Smooth muscle cell (in vitro differentiated cells): Measurements from ENCODE around the gene PKNOX2. TPM values are rescaled to one million over a fixed set of nuclear protein-coding genes. Genes with fewer than 3 reads are reported as not detected.

ENCODE experiments used
- DNase-seq: peaks from one replicate; lab custom pipeline; 2025; ENCODE audit not compliant: unreplicated experiment; lab: John Stamatoyannopoulos, UW
- H2AFZ ChIP-seq: fragments of 200-600 bp; sonication (generic); 2 replicates; pipeline ENCODE4 v1.6.0; 2016; ENCODE audit warnings: antibody characterized with exemption, low read depth, mild to moderate bottlenecking
- H3F3A ChIP-seq: fragments of 200-600 bp; sonication (generic); 2 replicates; pipeline ENCODE4 v1.6.0; 2017; ENCODE audit warnings: antibody characterized with exemption, low read depth
- H3K27ac ChIP-seq: fragments of 200-600 bp; sonication (generic); 2 replicates; pipeline ENCODE4 v1.5.1; 2016; ENCODE audit warnings: low read depth, mild to moderate bottlenecking
- H3K27me3 ChIP-seq: fragments of 200-600 bp; sonication (generic); 2 replicates; pipeline ENCODE4 v1.6.1; 2016; ENCODE audit warnings: low read depth, mild to moderate bottlenecking
- H3K36me3 ChIP-seq: fragments of 200-600 bp; sonication (generic); 2 replicates; pipeline ENCODE4 v1.5.1; 2016; ENCODE audit warnings: low read depth
- H3K4me1 ChIP-seq: fragments of 200-600 bp; sonication (generic); 2 replicates; pipeline ENCODE4 v1.5.1; 2016; ENCODE audit warnings: low read depth
- H3K4me2 ChIP-seq: fragments of 200-600 bp; sonication (generic); 2 replicates; pipeline ENCODE4 v1.6.0; 2016; ENCODE audit warnings: mild to moderate bottlenecking
- H3K4me3 ChIP-seq: fragments of 200-600 bp; sonication (generic); 2 replicates; pipeline ENCODE4 v1.5.1; 2016; ENCODE audit warnings: mild to moderate bottlenecking
- H3K79me2 ChIP-seq: fragments of 200-600 bp; sonication (generic); 2 replicates; pipeline ENCODE4 v1.6.0; 2016; ENCODE audit warnings: low read depth, mild to moderate bottlenecking
- H3K9ac ChIP-seq: fragments of 200-600 bp; sonication (generic); 2 replicates; pipeline ENCODE4 v1.6.0; 2016; ENCODE audit warnings: low read depth
- H3K9me3 ChIP-seq: fragments of 200-600 bp; sonication (generic); replicated peaks from 2 replicates; pipeline ENCODE4 v1.5.1; 2016; ENCODE audit warnings: low read depth
- H4K20me1 ChIP-seq: fragments of 200-600 bp; sonication (generic); 2 replicates; pipeline ENCODE4 v1.6.0; 2016; ENCODE audit warnings: low read depth
- WGBS: methylation state at CpG from one replicate; pipeline ENCODE4 v1.1.7; 2016; ENCODE audit warnings: low lambda C conversion rate; 5-methylcytosine and 5-hydroxymethylcytosine counted together
- polyA plus RNA-seq: library from polyadenylated mRNA; unstranded; fragments of >200 nt; fragmentation: Nextera tagmentation; extraction: Ambion mirVana; gene quantifications from 2 replicates; pipeline ENCODE4 v1.2.1, GENCODE V29; 2016
- total RNA-seq: library from RNA; depleted of rRNA; stranded (reverse); fragments of >200 nt; gene quantifications from 2 replicates; pipeline ENCODE4 v1.2.3, GENCODE V29; 2014
- TF ChIP-seq, protein P1 (sequence below): fragments of 200-600 bp; sonication (generic); IDR thresholded peaks from 2 replicates; pipeline ENCODE4 v1.5.1; 2017; ENCODE audit warnings: borderline replicate concordance, mild to moderate bottlenecking, antibody characterized with exemption; ENCODE audit not compliant: insufficient read depth, poor library complexity, severe bottlenecking

The PKNOX2 gene
- total and polyA plus RNA-seq, 2 experiments from 2014 or later, result 7.2 to 7.9 TPM

DNA sequence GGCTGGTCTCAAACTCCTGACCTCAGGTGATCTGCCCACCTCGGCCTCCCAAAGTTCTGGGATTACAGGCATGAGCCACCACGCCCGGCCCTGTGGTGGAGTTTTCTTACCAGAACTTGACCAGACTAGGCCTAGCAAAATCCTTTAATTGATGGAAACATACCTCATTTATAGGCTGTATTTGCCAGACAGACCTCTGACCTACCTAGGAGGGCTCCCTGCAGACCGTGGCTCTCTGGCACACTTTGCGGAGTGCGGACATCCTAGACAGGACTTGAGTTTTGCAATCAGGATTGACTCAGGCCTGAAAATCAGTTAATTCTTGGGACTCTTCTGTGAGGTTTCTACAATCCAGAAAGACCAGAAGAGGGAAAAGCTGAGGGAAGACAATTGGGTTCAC is 278.4 kb downstream of the PKNOX2 start:
- Histone ChIP-seq H3K27ac (no peak overlapping the region), H3K9me3 (no peaks in the 10 kb centered on the region), H3K36me3 (no peaks in the 10 kb centered on the region), H4K20me1 (no peaks in the 10 kb centered on the region), H2AFZ (no peak overlapping the region), H3K4me3 (no peak overlapping the region), H3K4me2 (no peak overlapping the region), H3F3A (no peaks in the 10 kb centered on the region), H3K9ac (no peak overlapping the region), H3K4me1 (peaks cover 17% of the 10 kb centered on the region), H3K27me3 (no peaks in the 10 kb centered on the region), H3K79me2 (no peaks in the 10 kb centered on the region)
- WGBS, result 97% methylated on average over 6 of the region's 6 CpGs
- TF ChIP-seq, protein P1, sequence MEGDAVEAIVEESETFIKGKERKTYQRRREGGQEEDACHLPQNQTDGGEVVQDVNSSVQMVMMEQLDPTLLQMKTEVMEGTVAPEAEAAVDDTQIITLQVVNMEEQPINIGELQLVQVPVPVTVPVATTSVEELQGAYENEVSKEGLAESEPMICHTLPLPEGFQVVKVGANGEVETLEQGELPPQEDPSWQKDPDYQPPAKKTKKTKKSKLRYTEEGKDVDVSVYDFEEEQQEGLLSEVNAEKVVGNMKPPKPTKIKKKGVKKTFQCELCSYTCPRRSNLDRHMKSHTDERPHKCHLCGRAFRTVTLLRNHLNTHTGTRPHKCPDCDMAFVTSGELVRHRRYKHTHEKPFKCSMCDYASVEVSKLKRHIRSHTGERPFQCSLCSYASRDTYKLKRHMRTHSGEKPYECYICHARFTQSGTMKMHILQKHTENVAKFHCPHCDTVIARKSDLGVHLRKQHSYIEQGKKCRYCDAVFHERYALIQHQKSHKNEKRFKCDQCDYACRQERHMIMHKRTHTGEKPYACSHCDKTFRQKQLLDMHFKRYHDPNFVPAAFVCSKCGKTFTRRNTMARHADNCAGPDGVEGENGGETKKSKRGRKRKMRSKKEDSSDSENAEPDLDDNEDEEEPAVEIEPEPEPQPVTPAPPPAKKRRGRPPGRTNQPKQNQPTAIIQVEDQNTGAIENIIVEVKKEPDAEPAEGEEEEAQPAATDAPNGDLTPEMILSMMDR, result no peak
- DNase-seq, result no peak

DNA sequence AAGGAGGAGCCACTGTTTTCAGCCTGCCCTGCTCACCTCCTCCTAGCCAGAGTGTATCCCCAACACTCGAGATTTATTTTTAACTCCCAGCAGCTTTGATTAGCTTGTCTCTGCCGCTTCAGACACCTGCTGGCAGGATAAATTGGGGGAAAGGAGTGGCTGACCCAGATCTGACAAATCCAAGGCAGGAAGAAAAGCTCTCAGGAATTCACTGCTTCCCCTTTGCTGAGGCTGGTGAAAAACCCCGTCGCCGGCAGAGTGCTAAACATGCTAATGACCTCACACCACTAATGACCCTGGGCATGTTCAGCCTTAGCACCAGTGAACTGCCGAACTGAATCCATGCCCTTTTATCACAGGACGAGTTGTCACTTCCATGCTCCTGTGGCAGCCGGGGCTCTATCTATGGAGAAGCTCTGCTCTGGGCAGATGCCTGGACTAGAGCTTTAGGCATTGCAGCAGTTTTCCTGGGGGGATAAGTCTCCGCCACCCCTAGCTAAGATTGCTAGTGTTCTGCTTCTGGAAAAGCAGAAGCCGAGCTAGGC is 279.3 kb downstream of the PKNOX2 start:
- Histone ChIP-seq H3K4me1 (peaks cover 17% of the 10 kb centered on the region), H3K27me3 (no peaks in the 10 kb centered on the region), H3K9ac (no peak overlapping the region), H2AFZ (no peak overlapping the region), H4K20me1 (no peaks in the 10 kb centered on the region), H3K4me2 (no peak overlapping the region), H3K4me3 (no peak overlapping the region), H3K36me3 (no peaks in the 10 kb centered on the region), H3K79me2 (no peaks in the 10 kb centered on the region), H3K27ac (no peak overlapping the region), H3F3A (no peaks in the 10 kb centered on the region), H3K9me3 (no peaks in the 10 kb centered on the region)
- WGBS, result 13% methylated on average over 10 of the region's 10 CpGs
- no peak for DNase-seq
- TF ChIP-seq, protein P1, result no peak

DNA sequence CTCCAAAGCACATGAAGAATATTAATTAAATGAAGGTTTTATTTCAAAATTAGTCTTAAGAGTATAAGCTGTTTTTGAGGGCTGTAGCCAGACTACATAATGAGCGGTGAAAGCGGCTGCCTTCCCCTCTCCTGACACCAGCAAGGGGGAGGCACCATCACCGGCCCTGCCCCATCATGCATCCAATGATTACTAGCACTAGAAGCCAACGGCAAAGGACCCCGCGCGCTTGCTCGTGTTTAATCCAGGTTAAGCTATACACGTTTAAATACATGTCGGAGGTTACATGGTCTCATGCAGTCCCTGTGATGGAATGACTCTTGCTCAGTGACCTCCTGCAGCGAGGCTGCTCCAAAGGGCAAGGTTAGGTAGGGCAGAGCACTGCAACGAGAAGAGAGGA is 281.2 kb downstream of the PKNOX2 start:
- Histone ChIP-seq H3K9me3 (no peaks in the 10 kb centered on the region), H3F3A (no peaks in the 10 kb centered on the region), H3K27me3 (no peaks in the 10 kb centered on the region), H2AFZ (no peak overlapping the region), H3K36me3 (no peaks in the 10 kb centered on the region), H3K4me2 (no peak overlapping the region), H3K4me3 (no peak overlapping the region), H3K79me2 (no peaks in the 10 kb centered on the region), H3K27ac (no peak overlapping the region), H3K9ac (no peak overlapping the region), H3K4me1 (peaks cover 17% of the 10 kb centered on the region), H4K20me1 (no peaks in the 10 kb centered on the region)
- 95% methylated on average over 12 of the region's 12 CpGs for WGBS
- no peak for DNase-seq
- TF ChIP-seq, protein P1, result no peak

DNA sequence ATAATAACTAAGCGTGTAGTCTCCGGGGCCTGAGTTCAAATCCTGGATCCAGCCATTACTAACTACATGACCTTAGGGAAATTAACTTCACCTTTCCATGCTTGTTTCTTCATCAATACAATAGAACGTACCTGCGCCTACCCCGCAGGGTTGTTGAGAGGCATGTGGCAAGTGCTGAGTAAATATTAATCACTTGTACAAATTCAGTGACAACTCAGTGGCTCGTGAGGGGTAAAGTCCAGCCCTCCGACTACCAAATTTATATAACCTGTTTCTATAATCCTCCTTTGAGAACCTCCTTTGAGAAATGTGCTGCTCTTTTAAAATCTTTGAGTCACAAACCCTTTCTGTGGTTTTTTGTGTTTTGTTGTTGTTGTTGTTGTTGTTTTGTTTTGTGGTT is 281.7 kb downstream of the PKNOX2 start:
- H4K20me1 ChIP-seq, result no peaks in the 10 kb centered on the region
- H3K79me2 ChIP-seq, result no peaks in the 10 kb centered on the region
- DNase-seq, result no peak
- no peak overlapping the region for H2AFZ ChIP-seq
- no peak overlapping the region for H3K9ac ChIP-seq
- H3K27ac ChIP-seq, result no peak overlapping the region
- TF ChIP-seq, protein P1, result no peak
- no peaks in the 10 kb centered on the region for H3K36me3 ChIP-seq
- H3F3A ChIP-seq, result peaks cover 4% of the 10 kb centered on the region
- no peak overlapping the region for H3K4me2 ChIP-seq
- H3K4me3 ChIP-seq, result no peak overlapping the region
- WGBS, result 98% methylated on average over 7 of the region's 7 CpGs
- no peaks in the 10 kb centered on the region for H3K9me3 ChIP-seq
- no peaks in the 10 kb centered on the region for H3K27me3 ChIP-seq
- H3K4me1 ChIP-seq, result peaks cover 20% of the 10 kb centered on the region
